ENCODE data around the gene NUP58. TPM values are rescaled to one million over a fixed set of nuclear protein-coding genes. Genes with fewer than 3 reads are reported as not detected.

Gene NUP58
- total RNA-seq, 4 donors from 2014 or later, result 27.1 to 55.8 (median 43.8) TPM

GRCh38 chr13:25335856-25336255, 34.4 kb downstream of the NUP58 start:
- no peak for TF ChIP-seq CTCF (IDR thresholded peaks at IDR 0.05; ENCODE audit: low read depth)

- TF ChIP-seq CTCF (IDR thresholded peaks at IDR 0.05; ENCODE audit: low read depth), result no peak
Observed at GRCh38 chr13:25345576-25345975, 44.2 kb downstream of the NUP58 start.

- TF ChIP-seq CTCF (IDR thresholded peaks at IDR 0.05; ENCODE audit: low read depth), result no peak
Observed at GRCh38 chr13:25347151-25347550, 45.7 kb downstream of the NUP58 start.

- TF ChIP-seq CTCF (IDR thresholded peaks at IDR 0.05; ENCODE audit: low read depth), result no peak
Observed at GRCh38 chr13:25351404-25351803, 50.0 kb downstream of the NUP58 start.

- TF ChIP-seq CTCF (IDR thresholded peaks at IDR 0.05; ENCODE audit: low read depth), result no peak
Observed at GRCh38 chr13:25352230-25352629, 50.8 kb downstream of the NUP58 start.

- TF ChIP-seq CTCF (IDR thresholded peaks at IDR 0.05; ENCODE audit: low read depth), result no peak
Observed at GRCh38 chr13:25352806-25353205, 51.4 kb downstream of the NUP58 start.

- no peak for TF ChIP-seq CTCF (IDR thresholded peaks at IDR 0.05; ENCODE audit: low read depth)
Observed at GRCh38 chr13:25353344-25353743, 51.9 kb downstream of the NUP58 start.

Data from subcutaneous adipose tissue (tissue), 4 donors.